NCI-H748 (cell line): ENCODE measurements around the gene MLLT10.
"Not testable (repeated sequence)": the region's sequence is repeated elsewhere in the genome, so short reads cannot be mapped to it uniquely, and the experiment has no call there.

Experiments used
- DNase-seq: peaks from one replicate; lab custom pipeline; 2025; ENCODE audit not compliant: unreplicated experiment; lab: John Stamatoyannopoulos, UW

MLLT10 gene

GRCh38 chr10:21527598-21528235, 6.3 kb upstream of the MLLT10 start:
- peak; percentile 54 for DNase-seq

- peak; percentile 24 for DNase-seq
Observed at GRCh38 chr10:21528236-21529031, 5.6 kb upstream of the MLLT10 start.

GRCh38 chr10:21529032-21529910, 4.8 kb upstream of the MLLT10 start:
- DNase-seq = peak; percentile 38

GRCh38 chr10:21530168-21530567, 3.9 kb upstream of the MLLT10 start:
- no peak for DNase-seq

- DNase-seq = no peak
Observed at GRCh38 chr10:21530641-21531040, 3.4 kb upstream of the MLLT10 start.

GRCh38 chr10:21531164-21531563, 2.9 kb upstream of the MLLT10 start:
- DNase-seq = no peak

GRCh38 chr10:21532694-21533466, 1.2 kb upstream of the MLLT10 start:
- peak; percentile 27 for DNase-seq

- no peak for DNase-seq
Observed at GRCh38 chr10:21534280-21534586, 201 bp downstream of the MLLT10 start.

GRCh38 chr10:21534604-21535493, 817 bp downstream of the MLLT10 start:
- DNase-seq = peak; percentile 77

GRCh38 chr10:21535494-21535965, 1.5 kb downstream of the MLLT10 start:
- no peak for DNase-seq

- DNase-seq = not testable (repeated sequence)
Observed at GRCh38 chr10:21535976-21536375, 1.9 kb downstream of the MLLT10 start.

- DNase-seq = no peak
Observed at GRCh38 chr10:21536874-21537273, 2.8 kb downstream of the MLLT10 start.

- not testable (repeated sequence) for DNase-seq
Observed at GRCh38 chr10:21540701-21541100, 6.7 kb downstream of the MLLT10 start.

- no peak for DNase-seq
Observed at GRCh38 chr10:21547246-21547645, 13.2 kb downstream of the MLLT10 start.

- no peak for DNase-seq
Observed at GRCh38 chr10:21552638-21553037, 18.6 kb downstream of the MLLT10 start.

- DNase-seq = no peak
Observed at GRCh38 chr10:21556527-21556926, 22.5 kb downstream of the MLLT10 start.

GRCh38 chr10:21558984-21559383, 25.0 kb downstream of the MLLT10 start:
- not testable (repeated sequence) for DNase-seq

GRCh38 chr10:21570761-21571521, 36.9 kb downstream of the MLLT10 start:
- DNase-seq = no peak

GRCh38 chr10:21572578-21572977, 38.5 kb downstream of the MLLT10 start:
- DNase-seq = no peak
